PFSK-1 (cell line): ENCODE data around the gene SIVA1.

ENCODE experiments used
- POLR2AphosphoS5 ChIP-seq: IDR thresholded peaks from 2 replicates; pipeline ENCODE4 v1.6.1; 2012; ENCODE audit warnings: low read depth, mild to moderate bottlenecking, control low read depth, low read length, moderate library complexity
- REST ChIP-seq, 2 experiments: IDR thresholded peaks; 2 replicates each; pipeline versions ENCODE4 v1.6.1 to v1.8.0; 2011 to 2012; ENCODE audit warnings: low read depth in 2 of 2, low read length in 2 of 2, control low read depth in 1 of 2, inconsistent platforms in 1 of 2, mild to moderate bottlenecking in 1 of 2, moderate library complexity in 1 of 2; ENCODE audit not compliant: insufficient read depth in 1 of 2
- SIN3A ChIP-seq: IDR thresholded peaks from 2 replicates; pipeline ENCODE4 v1.6.1; 2012; ENCODE audit warnings: mild to moderate bottlenecking, low read length, moderate library complexity, borderline replicate concordance; ENCODE audit not compliant: insufficient read depth

- TF ChIP-seq SIN3A: no peak
- TF ChIP-seq POLR2AphosphoS5: no peak
- TF ChIP-seq REST (IDR thresholded peaks at IDR 0.05; ENCODE audit: insufficient read depth in 1 of 2, low read depth in 2 of 2, low read length in 2 of 2): no peak
Observed at GRCh38 chr14:104746934-104747481, 5.9 kb upstream of the SIVA1 start.
